ENCODE measurements around the gene MYH13.

GRCh38 chr17:10278218-10278617, 94.6 kb downstream of the MYH13 start:
- TF ChIP-seq CTCF (IDR thresholded peaks at IDR 0.05), result no peak
- TF ChIP-seq POLR2A (IDR thresholded peaks at IDR 0.05), result no peak

Data from suprapubic skin (tissue), 3 donors.